Neural progenitor cell (in vitro differentiated cells): ENCODE measurements around the gene HIVEP2.

Experiments
- EZH2 ChIP-seq: fragments of 200-600 bp; sonication (generic); IDR thresholded peaks from 2 replicates; pipeline ENCODE4 v1.6.1; 2017; ENCODE audit warnings: antibody characterized with exemption, mild to moderate bottlenecking, moderate library complexity
- EZH2phosphoT487 ChIP-seq: fragments of 200-600 bp; sonication (generic); IDR thresholded peaks from 2 replicates; pipeline ENCODE4 v1.6.1; 2017; ENCODE audit warnings: antibody characterized with exemption
- TF ChIP-seq, protein P1 (sequence below): fragments of 200-600 bp; sonication (generic); IDR thresholded peaks from 2 replicates; pipeline ENCODE4 v1.5.1; 2017; ENCODE audit warnings: antibody characterized with exemption, mild to moderate bottlenecking

DNA sequence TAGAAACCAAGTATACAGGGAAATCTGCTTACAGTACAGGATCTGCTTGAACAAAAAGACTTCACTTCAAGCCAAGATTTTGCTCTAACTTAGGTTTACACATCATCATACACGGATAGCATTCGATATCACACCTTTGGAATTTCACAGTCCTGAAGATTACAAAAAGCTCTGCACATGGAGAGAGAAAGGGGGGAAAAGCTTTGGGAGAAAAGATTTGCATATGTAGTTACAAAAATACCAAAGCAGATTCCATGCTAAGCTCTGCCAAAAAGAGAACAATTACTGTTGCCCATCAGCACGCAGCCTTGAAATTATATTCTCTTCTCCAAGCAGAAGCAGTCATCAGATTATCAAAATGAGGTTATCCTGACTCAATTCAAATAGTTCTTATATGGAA is 62.0 kb downstream of the HIVEP2 start:
- TF ChIP-seq, protein P1, sequence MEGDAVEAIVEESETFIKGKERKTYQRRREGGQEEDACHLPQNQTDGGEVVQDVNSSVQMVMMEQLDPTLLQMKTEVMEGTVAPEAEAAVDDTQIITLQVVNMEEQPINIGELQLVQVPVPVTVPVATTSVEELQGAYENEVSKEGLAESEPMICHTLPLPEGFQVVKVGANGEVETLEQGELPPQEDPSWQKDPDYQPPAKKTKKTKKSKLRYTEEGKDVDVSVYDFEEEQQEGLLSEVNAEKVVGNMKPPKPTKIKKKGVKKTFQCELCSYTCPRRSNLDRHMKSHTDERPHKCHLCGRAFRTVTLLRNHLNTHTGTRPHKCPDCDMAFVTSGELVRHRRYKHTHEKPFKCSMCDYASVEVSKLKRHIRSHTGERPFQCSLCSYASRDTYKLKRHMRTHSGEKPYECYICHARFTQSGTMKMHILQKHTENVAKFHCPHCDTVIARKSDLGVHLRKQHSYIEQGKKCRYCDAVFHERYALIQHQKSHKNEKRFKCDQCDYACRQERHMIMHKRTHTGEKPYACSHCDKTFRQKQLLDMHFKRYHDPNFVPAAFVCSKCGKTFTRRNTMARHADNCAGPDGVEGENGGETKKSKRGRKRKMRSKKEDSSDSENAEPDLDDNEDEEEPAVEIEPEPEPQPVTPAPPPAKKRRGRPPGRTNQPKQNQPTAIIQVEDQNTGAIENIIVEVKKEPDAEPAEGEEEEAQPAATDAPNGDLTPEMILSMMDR: no peak
- TF ChIP-seq EZH2phosphoT487 (no peak), EZH2 (no peak)
